Type B pancreatic cell (in vitro differentiated cells): ENCODE measurements around the gene SNAP47. TPM values are rescaled to one million over a fixed set of nuclear protein-coding genes. Genes with fewer than 3 reads are reported as not detected.

Experiments used
- DNase-seq: peaks from one replicate; pipeline ENCODE4 v3.0.0; 2021; ENCODE audit warnings: mixed read lengths; ENCODE audit not compliant: unreplicated experiment; ENCODE audit errors: extremely low spot score
- H3K27ac Mint-ChIP-seq: 2 replicates; pipeline ENCODE4 v1.8.0; 2021; ENCODE audit warnings: mild to moderate bottlenecking, mixed read lengths
- H3K27me3 Mint-ChIP-seq: 2 replicates; pipeline ENCODE4 v1.8.0; 2021; ENCODE audit warnings: mixed read lengths
- H3K36me3 Mint-ChIP-seq: 2 replicates; pipeline ENCODE4 v1.8.0; 2021; ENCODE audit warnings: mixed read lengths
- H3K4me1 Mint-ChIP-seq: one replicate; pipeline ENCODE4 v1.8.0; 2021; ENCODE audit warnings: mixed read lengths; ENCODE audit not compliant: unreplicated experiment
- H3K4me3 Mint-ChIP-seq: 2 replicates; pipeline ENCODE4 v1.8.0; 2021; ENCODE audit warnings: mild to moderate bottlenecking, mixed read lengths
- H3K9me3 Mint-ChIP-seq: 2 replicates; pipeline ENCODE4 v1.8.0; 2021; ENCODE audit warnings: mixed read lengths
- total RNA-seq: library from RNA; stranded (reverse); gene quantifications from 2 replicates; pipeline ENCODE4 v1.2.1, GENCODE V29; 2021; ENCODE audit warnings: low replicate concordance
- TF ChIP-seq, protein P1 (sequence below): fragments of 200-600 bp; sonication (generic); conservative IDR thresholded peaks from 2 replicates; pipeline ENCODE4 v1.5.0; 2021; ENCODE audit warnings: antibody characterized with exemption, mild to moderate bottlenecking

Gene SNAP47
- total RNA-seq, 1 donor from 2014 or later, result 46.2 TPM

DNA sequence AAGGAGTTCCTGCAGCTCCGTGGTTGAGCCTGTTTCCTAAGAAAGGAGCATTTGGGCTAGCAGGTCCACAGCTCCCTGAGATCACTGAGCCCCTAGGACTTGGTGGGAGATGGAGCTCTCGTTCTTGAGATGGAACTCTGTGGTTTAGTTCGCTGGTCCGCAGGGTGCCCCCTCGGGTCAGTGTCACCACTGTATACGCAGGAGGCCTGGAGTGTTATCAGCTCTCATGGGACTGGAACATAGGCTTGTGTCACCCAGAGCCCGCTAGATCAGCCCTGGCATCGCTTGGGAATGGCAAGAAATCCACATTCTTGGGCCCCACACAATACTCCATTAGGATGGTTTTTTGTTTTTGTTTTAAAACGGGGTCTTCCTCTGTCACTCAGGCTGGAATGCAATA is 3.6 kb downstream of the SNAP47 start:
- H3K27ac Mint-ChIP-seq, result no peak overlapping the region
- TF ChIP-seq, protein P1, sequence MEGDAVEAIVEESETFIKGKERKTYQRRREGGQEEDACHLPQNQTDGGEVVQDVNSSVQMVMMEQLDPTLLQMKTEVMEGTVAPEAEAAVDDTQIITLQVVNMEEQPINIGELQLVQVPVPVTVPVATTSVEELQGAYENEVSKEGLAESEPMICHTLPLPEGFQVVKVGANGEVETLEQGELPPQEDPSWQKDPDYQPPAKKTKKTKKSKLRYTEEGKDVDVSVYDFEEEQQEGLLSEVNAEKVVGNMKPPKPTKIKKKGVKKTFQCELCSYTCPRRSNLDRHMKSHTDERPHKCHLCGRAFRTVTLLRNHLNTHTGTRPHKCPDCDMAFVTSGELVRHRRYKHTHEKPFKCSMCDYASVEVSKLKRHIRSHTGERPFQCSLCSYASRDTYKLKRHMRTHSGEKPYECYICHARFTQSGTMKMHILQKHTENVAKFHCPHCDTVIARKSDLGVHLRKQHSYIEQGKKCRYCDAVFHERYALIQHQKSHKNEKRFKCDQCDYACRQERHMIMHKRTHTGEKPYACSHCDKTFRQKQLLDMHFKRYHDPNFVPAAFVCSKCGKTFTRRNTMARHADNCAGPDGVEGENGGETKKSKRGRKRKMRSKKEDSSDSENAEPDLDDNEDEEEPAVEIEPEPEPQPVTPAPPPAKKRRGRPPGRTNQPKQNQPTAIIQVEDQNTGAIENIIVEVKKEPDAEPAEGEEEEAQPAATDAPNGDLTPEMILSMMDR, result no peak

DNA sequence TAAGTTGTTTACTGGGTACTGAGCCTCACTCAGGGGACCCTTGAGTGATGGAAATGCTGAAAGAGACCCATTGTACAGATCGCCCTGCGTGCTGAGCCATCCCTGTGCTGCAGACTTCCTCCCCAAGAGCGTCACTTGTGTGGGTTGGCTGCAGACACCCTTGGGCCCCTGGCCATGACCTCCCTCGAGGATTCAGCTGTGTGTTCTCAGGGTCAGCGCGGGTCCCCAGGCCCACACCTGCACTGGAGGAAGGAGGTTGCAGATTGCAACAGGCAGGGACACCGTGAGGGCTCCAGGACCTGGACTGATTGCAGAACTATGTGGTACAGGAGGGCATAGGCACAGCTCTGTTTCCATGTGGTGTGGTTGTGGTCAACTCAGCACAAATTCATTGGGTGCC is 4.4 kb downstream of the SNAP47 start:
- no peak for DNase-seq
- Mint-ChIP-seq H3K27ac (no peak overlapping the region), H3K9me3 (no peaks in the 10 kb centered on the region), H3K4me1 (peaks cover 21% of the 10 kb centered on the region), H3K36me3 (peaks cover 3% of the 10 kb centered on the region), H3K4me3 (no peak overlapping the region), H3K27me3 (no peaks in the 10 kb centered on the region)
- TF ChIP-seq, protein P1, result no peak

More for the DNA sequence above, 3.6 kb downstream of the SNAP47 start:
- DNase-seq, result no peak
- H3K9me3 Mint-ChIP-seq, result no peaks in the 10 kb centered on the region
- H3K36me3 Mint-ChIP-seq, result peaks cover 3% of the 10 kb centered on the region
- H3K4me1 Mint-ChIP-seq, result peaks cover 26% of the 10 kb centered on the region
- no peak overlapping the region for H3K4me3 Mint-ChIP-seq
- H3K27me3 Mint-ChIP-seq, result no peaks in the 10 kb centered on the region

DNA sequence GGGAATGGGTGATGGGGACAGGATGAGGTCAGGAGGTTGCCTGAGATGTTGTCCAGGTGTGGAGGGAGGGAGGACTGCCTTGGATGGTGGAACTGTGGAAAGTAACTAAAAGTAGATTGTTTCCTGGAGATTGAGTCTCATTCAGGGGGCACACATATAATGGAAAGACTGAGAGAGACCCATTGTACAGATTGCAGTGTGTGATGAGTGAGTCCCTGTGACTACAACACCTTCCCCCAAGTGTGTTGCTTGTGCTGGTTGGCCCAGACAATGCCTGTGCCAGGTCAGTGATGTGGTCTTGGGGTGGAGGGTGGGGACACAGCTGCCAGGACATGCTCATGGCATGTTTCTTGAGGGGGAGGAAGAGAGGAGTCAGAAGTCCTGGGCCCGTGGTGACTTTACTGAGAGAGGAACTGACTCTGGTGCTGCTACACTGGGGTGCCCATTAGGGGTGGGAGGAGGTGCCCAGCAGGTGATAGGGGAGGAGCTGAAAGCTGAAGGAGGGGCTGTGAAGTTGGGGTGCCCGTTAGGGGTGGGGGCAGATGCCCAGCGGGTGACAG is 5.2 kb downstream of the SNAP47 start:
- Mint-ChIP-seq H3K4me1 (peaks cover 26% of the 10 kb centered on the region), H3K27ac (no peak overlapping the region), H3K36me3 (peaks cover 3% of the 10 kb centered on the region), H3K27me3 (no peaks in the 10 kb centered on the region), H3K4me3 (no peak overlapping the region), H3K9me3 (no peaks in the 10 kb centered on the region)
- TF ChIP-seq, protein P1, result no peak
- DNase-seq, result no peak

DNA sequence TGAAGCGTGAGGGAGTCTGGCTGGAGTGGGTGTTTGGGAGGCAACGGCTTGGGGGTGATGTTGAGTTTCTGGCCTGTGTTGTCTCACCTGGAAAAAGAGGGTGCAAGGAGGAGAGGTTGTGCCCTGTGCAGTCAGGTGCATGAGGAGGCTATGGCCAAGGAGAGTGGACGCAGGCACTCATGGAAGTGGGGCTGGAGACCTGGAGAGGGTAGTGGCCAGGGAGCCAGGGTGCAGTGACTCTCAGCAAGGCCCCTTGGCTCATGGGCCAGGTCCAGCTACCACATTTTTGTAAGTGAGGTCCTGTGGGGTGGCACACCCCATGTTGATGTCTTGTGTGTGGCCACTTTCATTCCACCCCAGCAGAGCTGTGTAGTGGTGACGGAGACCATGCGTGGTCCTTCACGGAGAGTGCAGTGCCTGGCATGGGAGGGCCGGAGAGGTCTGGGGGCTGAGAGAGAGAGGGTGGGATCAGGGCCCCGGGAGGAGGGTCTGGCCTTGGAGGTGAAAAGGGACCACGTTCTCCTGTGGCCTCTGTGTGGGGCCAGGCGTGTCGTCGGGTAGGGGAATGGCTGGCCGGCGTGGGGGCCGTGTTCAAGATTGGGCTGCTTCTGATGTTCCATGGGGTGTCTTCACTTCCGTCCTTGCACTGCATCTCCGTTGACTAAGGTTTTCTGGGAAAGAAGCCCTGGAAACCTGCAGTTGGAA is 6.1 kb downstream of the SNAP47 start:
- H3K27me3 Mint-ChIP-seq, result no peaks in the 10 kb centered on the region
- H3K9me3 Mint-ChIP-seq, result no peaks in the 10 kb centered on the region
- peaks cover 26% of the 10 kb centered on the region for H3K4me1 Mint-ChIP-seq
- H3K4me3 Mint-ChIP-seq, result no peak overlapping the region
- no peak for DNase-seq
- peaks cover 3% of the 10 kb centered on the region for H3K36me3 Mint-ChIP-seq
- no peak overlapping the region for H3K27ac Mint-ChIP-seq
- TF ChIP-seq, protein P1, result no peak

DNA sequence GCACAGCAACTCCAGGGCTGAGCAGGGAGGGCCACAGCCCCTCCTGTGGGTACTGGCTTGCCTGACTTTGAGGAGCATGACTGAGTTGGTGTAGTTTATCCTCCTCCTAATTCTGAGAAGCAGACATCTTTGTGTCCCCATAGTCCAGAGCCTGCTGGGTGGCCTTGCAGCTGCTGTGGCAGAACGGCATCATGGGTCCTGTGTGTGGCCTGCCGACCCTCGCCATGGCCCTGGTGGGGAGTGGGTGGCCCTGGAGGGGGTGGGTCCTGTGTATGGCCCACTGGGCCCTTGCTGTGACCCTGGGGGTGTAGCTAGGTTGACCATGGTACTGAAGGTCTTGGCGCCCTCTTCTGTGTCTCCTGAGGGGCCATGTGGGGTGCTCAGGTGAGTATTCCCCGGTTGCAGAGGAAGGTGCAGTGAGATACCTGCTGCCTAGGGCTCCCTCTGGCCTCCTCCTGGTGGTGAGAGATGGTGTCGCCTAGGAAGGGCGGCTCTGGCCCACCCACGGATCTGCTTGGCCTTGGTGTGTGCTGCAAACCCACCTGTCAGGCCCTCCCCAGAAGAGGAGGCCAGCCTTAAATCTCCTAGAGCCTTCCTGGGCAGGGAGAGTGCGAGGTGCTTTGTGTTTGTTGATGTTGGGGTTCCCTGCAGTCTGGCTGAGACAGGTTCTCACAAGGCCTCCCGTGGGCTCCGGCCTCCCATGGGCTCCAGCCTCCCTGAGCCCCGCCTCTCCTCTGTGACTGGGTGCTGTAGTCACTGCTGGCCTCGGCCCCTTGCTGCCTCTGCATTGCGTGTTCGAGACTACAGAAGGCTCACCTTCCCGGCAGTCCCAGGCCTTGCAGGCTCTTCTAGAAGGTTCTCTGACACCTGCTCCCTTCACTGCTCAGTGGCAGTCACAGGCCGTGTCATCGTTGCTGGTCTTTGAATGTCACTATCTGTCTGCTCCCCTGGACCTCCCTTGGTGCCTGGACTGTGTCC is 7.8 kb downstream of the SNAP47 start:
- TF ChIP-seq, protein P1, result no peak
- H3K27ac Mint-ChIP-seq, result no peak overlapping the region
- DNase-seq, result no peak
- H3K27me3 Mint-ChIP-seq, result no peaks in the 10 kb centered on the region
- peaks cover 15% of the 10 kb centered on the region for H3K4me1 Mint-ChIP-seq
- H3K4me3 Mint-ChIP-seq, result no peak overlapping the region
- H3K36me3 Mint-ChIP-seq, result peaks cover 3% of the 10 kb centered on the region
- no peaks in the 10 kb centered on the region for H3K9me3 Mint-ChIP-seq
